Dendritic cell treated with granulocyte-macrophage colony-stimulating factor and Interleukin-4, amounts not matched to agents 40 ng/mL and 50 ng/mL, for 4 days (primary cell): Measurements from ENCODE around the gene SURF1.
A peak's percentile ranks its signal among the peaks of the same experiment; 100 is the strongest.

Source experiments
- H3K27ac Mint-ChIP-seq: one replicate; pipeline ENCODE4 v1.8.0; 2022; ENCODE audit warnings: mild to moderate bottlenecking, mixed read lengths
- H3K27me3 Mint-ChIP-seq: one replicate; pipeline ENCODE4 v1.8.0; 2022; ENCODE audit warnings: mild to moderate bottlenecking, mixed read lengths
- H3K36me3 Mint-ChIP-seq: one replicate; pipeline ENCODE4 v1.8.0; 2022; ENCODE audit warnings: low read depth, mixed read lengths
- H3K4me1 Mint-ChIP-seq: one replicate; pipeline ENCODE4 v1.8.0; 2022; ENCODE audit warnings: low read depth, mixed read lengths
- H3K4me3 Mint-ChIP-seq: one replicate; pipeline ENCODE4 v1.8.0; 2022; ENCODE audit warnings: mild to moderate bottlenecking, moderate library complexity, mixed read lengths
- H3K9me3 Mint-ChIP-seq: one replicate; pipeline ENCODE4 v1.8.0; 2022; ENCODE audit warnings: mixed read lengths
- intact Hi-C: fragments of 100-400 bp; cut with micrococcal nuclease; formaldehyde crosslinking; loops from one replicate; pipeline ENCODE4 v1.15.0; 2022

Gene SURF1

GRCh38 chr9:133349965-133350616 is 6.2 kb downstream of the SURF1 start:
- Mint-ChIP-seq H3K4me3 (no peak overlapping the region), H3K27me3 (no peaks in the 10 kb centered on the region), H3K9me3 (no peaks in the 10 kb centered on the region), H3K4me1 (peaks cover 54% of the 10 kb centered on the region), H3K36me3 (peaks cover 88% of the 10 kb centered on the region), H3K27ac (no peak overlapping the region)
- intact Hi-C loops, result loop anchor here (10.0 kb wide), 1 partner anchor 165 kb away; no protein-coding TSS in a partner anchor

GRCh38 chr9:133348718-133349573 is 7.3 kb downstream of the SURF1 start:
- peak overlapping the region; percentile 96 for H3K27ac Mint-ChIP-seq
- H3K36me3 Mint-ChIP-seq, result peaks cover 98% of the 10 kb centered on the region

GRCh38 chr9:133347985-133348717 is 8.1 kb downstream of the SURF1 start, which contains the start of the genes MED22 and RPL7A:
Gene MED22, minus strand, starts transcription at chr9:133348131. Its CDS starts 1,469 bp downstream, at chr9:133346662.
Gene RPL7A, plus strand, starts transcription at chr9:133348218. Its CDS starts 26 bp downstream, at chr9:133348244.
- intact Hi-C loops, result loop anchor here (1.0 kb wide), 2 partner anchors 8 to 12 kb away; partner anchors contain the start of genes SURF1, SURF2 and SURF6
- Mint-ChIP-seq H3K4me1 (peaks cover 64% of the 10 kb centered on the region), H3K36me3 (peaks cover 98% of the 10 kb centered on the region), H3K9me3 (no peaks in the 10 kb centered on the region), H3K27ac (peak within 1 kb of the TSS; percentile 96), H3K27me3 (no peaks in the 10 kb centered on the region), H3K4me3 (peak within 1 kb of the TSS; percentile 85)

More at GRCh38 chr9:133348718-133349573, 7.3 kb downstream of the SURF1 start:
- intact Hi-C loops, result loop anchor here (1.0 kb wide), 2 partner anchors 7 to 13 kb away; partner anchors contain the start of genes SURF1, SURF2 and SURF6
- Mint-ChIP-seq H3K4me3 (peak overlapping the region; percentile 85), H3K4me1 (peaks cover 59% of the 10 kb centered on the region), H3K9me3 (no peaks in the 10 kb centered on the region), H3K27me3 (no peaks in the 10 kb centered on the region)

GRCh38 chr9:133347515-133347984 is 8.7 kb downstream of the SURF1 start:
- H3K4me3 Mint-ChIP-seq, result peak overlapping the region; percentile 85
- peaks cover 68% of the 10 kb centered on the region for H3K4me1 Mint-ChIP-seq
- no peaks in the 10 kb centered on the region for H3K9me3 Mint-ChIP-seq
- H3K27ac Mint-ChIP-seq, result peak overlapping the region; percentile 96
- no peaks in the 10 kb centered on the region for H3K27me3 Mint-ChIP-seq
- peaks cover 98% of the 10 kb centered on the region for H3K36me3 Mint-ChIP-seq
- intact Hi-C loops, result no loop called here

- Mint-ChIP-seq H3K4me1 (peaks cover 81% of the 10 kb centered on the region), H3K4me3 (peak overlapping the region; percentile 85), H3K27ac (peak overlapping the region; percentile 96), H3K9me3 (no peaks in the 10 kb centered on the region), H3K27me3 (no peaks in the 10 kb centered on the region), H3K36me3 (peaks cover 98% of the 10 kb centered on the region)
- intact Hi-C loops, result no loop called here
Measured at GRCh38 chr9:133346021-133346785, 10.1 kb downstream of the SURF1 start.

- no peaks in the 10 kb centered on the region for H3K9me3 Mint-ChIP-seq
- H3K36me3 Mint-ChIP-seq, result peaks cover 98% of the 10 kb centered on the region
- peaks cover 85% of the 10 kb centered on the region for H3K4me1 Mint-ChIP-seq
- no peak overlapping the region for H3K27ac Mint-ChIP-seq
- intact Hi-C loops, result no loop called here
- no peaks in the 10 kb centered on the region for H3K27me3 Mint-ChIP-seq
- H3K4me3 Mint-ChIP-seq, result no peak overlapping the region
Measured at GRCh38 chr9:133345596-133345995, 10.7 kb downstream of the SURF1 start.

GRCh38 chr9:133344979-133345378 is 11.3 kb downstream of the SURF1 start:
- Mint-ChIP-seq H3K27me3 (no peaks in the 10 kb centered on the region), H3K27ac (no peak overlapping the region)
- intact Hi-C loops, result no loop called here

GRCh38 chr9:133344071-133344470 is 12.2 kb downstream of the SURF1 start:
- Mint-ChIP-seq H3K27ac (peak overlapping the region; percentile 18), H3K36me3 (peaks cover 98% of the 10 kb centered on the region), H3K9me3 (no peaks in the 10 kb centered on the region), H3K4me3 (no peak overlapping the region), H3K27me3 (no peaks in the 10 kb centered on the region), H3K4me1 (peaks cover 85% of the 10 kb centered on the region)
- intact Hi-C loops, result no loop called here

More at GRCh38 chr9:133344979-133345378, 11.3 kb downstream of the SURF1 start:
- Mint-ChIP-seq H3K4me1 (peaks cover 85% of the 10 kb centered on the region), H3K4me3 (no peak overlapping the region), H3K9me3 (no peaks in the 10 kb centered on the region), H3K36me3 (peaks cover 98% of the 10 kb centered on the region)

- no peak overlapping the region for H3K4me3 Mint-ChIP-seq
- H3K27ac Mint-ChIP-seq, result peak overlapping the region; percentile 90
- H3K36me3 Mint-ChIP-seq, result peaks cover 96% of the 10 kb centered on the region
- no peaks in the 10 kb centered on the region for H3K27me3 Mint-ChIP-seq
- H3K4me1 Mint-ChIP-seq, result peaks cover 90% of the 10 kb centered on the region
- H3K9me3 Mint-ChIP-seq, result no peaks in the 10 kb centered on the region
- intact Hi-C loops, result no loop called here
Measured at GRCh38 chr9:133342570-133342969, 13.7 kb downstream of the SURF1 start.

GRCh38 chr9:133342069-133342406 is 14.2 kb downstream of the SURF1 start:
- Mint-ChIP-seq H3K4me3 (peak overlapping the region; percentile 69), H3K36me3 (peaks cover 94% of the 10 kb centered on the region), H3K27ac (peak overlapping the region; percentile 90), H3K4me1 (peaks cover 91% of the 10 kb centered on the region), H3K9me3 (no peaks in the 10 kb centered on the region), H3K27me3 (no peaks in the 10 kb centered on the region)
- intact Hi-C loops, result no loop called here

- intact Hi-C loops, result no loop called here
- Mint-ChIP-seq H3K27me3 (no peaks in the 10 kb centered on the region), H3K27ac (peak overlapping the region; percentile 90), H3K36me3 (peaks cover 89% of the 10 kb centered on the region), H3K4me1 (peaks cover 91% of the 10 kb centered on the region), H3K9me3 (no peaks in the 10 kb centered on the region), H3K4me3 (peak overlapping the region; percentile 69)
Measured at GRCh38 chr9:133341369-133342068, 14.8 kb downstream of the SURF1 start.

GRCh38 chr9:133340916-133341315 is 15.4 kb downstream of the SURF1 start:
- intact Hi-C loops, result no loop called here
- Mint-ChIP-seq H3K9me3 (no peaks in the 10 kb centered on the region), H3K27ac (peak overlapping the region; percentile 90), H3K4me1 (peaks cover 89% of the 10 kb centered on the region), H3K4me3 (peak overlapping the region; percentile 69), H3K27me3 (no peaks in the 10 kb centered on the region), H3K36me3 (peaks cover 89% of the 10 kb centered on the region)
